NB4 (cell line): ENCODE measurements around the gene CHN1.

Experiments
- CTCF ChIP-seq: IDR thresholded peaks from one replicate; pipeline ENCODE4 v1.5.1; 2012; ENCODE audit warnings: low read depth, low read length
- MAX ChIP-seq: IDR thresholded peaks from 2 replicates; pipeline ENCODE4 v1.6.1; 2011; ENCODE audit warnings: low read depth, low read length
- MYC ChIP-seq: IDR thresholded peaks from 2 replicates; pipeline ENCODE4 v1.6.1; 2011; ENCODE audit warnings: low read depth, low read length
- POLR2A ChIP-seq: IDR thresholded peaks from 2 replicates; pipeline ENCODE4 v1.6.1; 2011; ENCODE audit warnings: mild to moderate bottlenecking; ENCODE audit not compliant: insufficient read length; ENCODE audit errors: extremely low read depth

GRCh38 chr2:174778085-174778981 is 226.8 kb downstream of the CHN1 start:
- TF ChIP-seq CTCF (no peak), POLR2A (no peak), MAX (peak; percentile 30; the same call in 1 of the 2 replicates), MYC (no peak)
